ENCODE data around the gene TNC. TPM values are rescaled to one million over a fixed set of nuclear protein-coding genes. Genes with fewer than 3 reads are reported as not detected.

TNC gene
- 111 and 117 TPM in 2 replicates for polyA plus RNA-seq (2013)

GRCh38 chr9:115117999-115118878 is at the start of gene TNC:
Gene TNC (minus strand): TSS chr9:115118157. CDS start chr9:115091018, 27,139 bp downstream.
- Histone ChIP-seq H3K23ac (ENCODE audit: low read length) (no peak within 1 kb of the TSS), H3K4me3 (ENCODE audit: low read depth, low read length) (peak within 1 kb of the TSS; percentile 64), H2AK5ac (ENCODE audit: low read length) (peak within 1 kb of the TSS; percentile 26), H2BK12ac (ENCODE audit: low read length) (peak within 1 kb of the TSS; percentile 86), H3K79me2 (ENCODE audit: control insufficient read depth, insufficient read depth, low read length, poor library complexity) (peaks cover 2% of the 10 kb centered on the region), H2BK5ac (ENCODE audit: low read depth, low read length, poor library complexity) (peak within 1 kb of the TSS; percentile 60), H3K9me3 (ENCODE audit: insufficient read depth, low read depth, low read length) (no peaks in the 10 kb centered on the region), H4K91ac (ENCODE audit: low read depth, low read length) (peak within 1 kb of the TSS; percentile 76), H3K4me2 (ENCODE audit: low read length) (peak within 1 kb of the TSS; percentile 63), H3K36me3 (ENCODE audit: control insufficient read depth in 1 of 2, insufficient read depth in 2 of 2, low read length in 2 of 2) (no peaks in the 10 kb centered on the region), H3K14ac (ENCODE audit: low read length) (peak within 1 kb of the TSS; percentile 45), H3K27me3 (ENCODE audit: insufficient read depth, low read length) (no peaks in the 10 kb centered on the region), H2AFZ (ENCODE audit: insufficient read depth, low read length, poor library complexity) (peak within 1 kb of the TSS; percentile 57), H3K4ac (ENCODE audit: low read depth, low read length) (peak within 1 kb of the TSS; percentile 48), H3K18ac (ENCODE audit: low read length) (peak within 1 kb of the TSS; percentile 40), H3K4me1 (ENCODE audit: control insufficient read depth in 1 of 2, insufficient read depth in 2 of 2, low read length in 2 of 2) (peaks cover 18 to 35% of the 10 kb centered on the region in 2 experiments), H2BK120ac (ENCODE audit: insufficient read depth, low read length, poor library complexity) (peak within 1 kb of the TSS; percentile 54), H3K27ac (ENCODE audit: low read depth, low read length) (peak within 1 kb of the TSS; percentile 80), H4K12ac (ENCODE audit: low read depth, low read length) (peak within 1 kb of the TSS; percentile 21), H4K8ac (ENCODE audit: low read depth, low read length) (peak within 1 kb of the TSS; percentile 37), H3K9ac (ENCODE audit: low read length) (peak within 1 kb of the TSS; percentile 22), H3K79me1 (ENCODE audit: low read length) (peaks cover 25% of the 10 kb centered on the region)
- DNase-seq, result peak in 1 of 2 donors; percentile 10
- WGBS (ENCODE audit: extremely low coverage, insufficient coverage, insufficient read length), result no CpG with 5 or more reads among the region's 37 CpGs

GRCh38 chr9:115167175-115167574 is 49.2 kb upstream of the TNC start:
- peak; percentile 11 to 34 for DNase-seq
- H3K23ac ChIP-seq (ENCODE audit: low read length), result no peak overlapping the region
- no peak overlapping the region for H4K91ac ChIP-seq (ENCODE audit: low read depth, low read length)
- no peaks in the 10 kb centered on the region for H3K9me3 ChIP-seq (ENCODE audit: insufficient read depth, low read depth, low read length)
- no peaks in the 10 kb centered on the region for H3K27me3 ChIP-seq (ENCODE audit: insufficient read depth, low read length)
- H4K8ac ChIP-seq (ENCODE audit: low read depth, low read length), result no peak overlapping the region
- H3K9ac ChIP-seq (ENCODE audit: low read length), result no peak overlapping the region
- no peak overlapping the region for H3K4me3 ChIP-seq (ENCODE audit: low read depth, low read length)
- H3K4me2 ChIP-seq (ENCODE audit: low read length), result no peak overlapping the region
- H2BK120ac ChIP-seq (ENCODE audit: insufficient read depth, low read length, poor library complexity), result no peak overlapping the region
- H4K12ac ChIP-seq (ENCODE audit: low read depth, low read length), result no peak overlapping the region
- H2AFZ ChIP-seq (ENCODE audit: insufficient read depth, low read length, poor library complexity), result no peak overlapping the region
- peaks cover under 1% of the 10 kb centered on the region for H3K79me1 ChIP-seq (ENCODE audit: low read length)
- H3K18ac ChIP-seq (ENCODE audit: low read length), result no peak overlapping the region
- peaks cover 0 to 10% of the 10 kb centered on the region in 2 experiments for H3K4me1 ChIP-seq (ENCODE audit: control insufficient read depth in 1 of 2, insufficient read depth in 2 of 2, low read length in 2 of 2)
- H3K4ac ChIP-seq (ENCODE audit: low read depth, low read length), result no peak overlapping the region
- H3K14ac ChIP-seq (ENCODE audit: low read length), result no peak overlapping the region
- no peak overlapping the region for H3K27ac ChIP-seq (ENCODE audit: low read depth, low read length)
- H2AK5ac ChIP-seq (ENCODE audit: low read length), result no peak overlapping the region
- no peak overlapping the region for H2BK5ac ChIP-seq (ENCODE audit: low read depth, low read length, poor library complexity)
- no peaks in the 10 kb centered on the region for H3K79me2 ChIP-seq (ENCODE audit: control insufficient read depth, insufficient read depth, low read length, poor library complexity)
- no peaks in the 10 kb centered on the region for H3K36me3 ChIP-seq (ENCODE audit: control insufficient read depth in 1 of 2, insufficient read depth in 2 of 2, low read length in 2 of 2)
- WGBS (ENCODE audit: extremely low coverage, insufficient coverage, insufficient read length), result no CpG with 5 or more reads among the region's 3 CpGs
- H2BK12ac ChIP-seq (ENCODE audit: low read length), result no peak overlapping the region

DNA sequence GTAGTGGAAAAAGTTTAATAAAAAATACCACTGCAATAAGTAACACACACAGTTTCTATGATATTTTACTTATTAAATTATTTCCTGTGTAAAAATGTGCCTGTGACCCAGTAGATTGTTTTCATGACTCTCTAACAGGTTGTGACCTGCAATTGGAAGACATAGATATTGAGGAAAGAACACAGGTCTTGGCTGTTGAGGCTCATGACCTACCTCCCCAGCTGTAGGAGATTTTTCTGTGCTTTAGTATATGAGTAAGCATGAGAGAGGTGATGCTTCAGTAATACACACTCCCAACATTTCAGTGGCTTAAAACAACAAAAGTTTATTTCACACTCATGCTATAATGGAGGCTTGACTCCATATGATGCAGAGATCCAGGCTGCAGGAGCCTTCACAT is 47.3 kb upstream of the TNC start:
- H3K36me3 ChIP-seq (ENCODE audit: control insufficient read depth in 1 of 2, insufficient read depth in 2 of 2, low read length in 2 of 2), result no peaks in the 10 kb centered on the region
- no peak overlapping the region for H4K91ac ChIP-seq (ENCODE audit: low read depth, low read length)
- no peak overlapping the region for H3K14ac ChIP-seq (ENCODE audit: low read length)
- no peak overlapping the region for H3K4me2 ChIP-seq (ENCODE audit: low read length)
- peaks cover 0 to 3% of the 10 kb centered on the region in 2 experiments for H3K4me1 ChIP-seq (ENCODE audit: control insufficient read depth in 1 of 2, insufficient read depth in 2 of 2, low read length in 2 of 2)
- H2AFZ ChIP-seq (ENCODE audit: insufficient read depth, low read length, poor library complexity), result no peak overlapping the region
- H2BK12ac ChIP-seq (ENCODE audit: low read length), result no peak overlapping the region
- H4K12ac ChIP-seq (ENCODE audit: low read depth, low read length), result no peak overlapping the region
- H3K18ac ChIP-seq (ENCODE audit: low read length), result no peak overlapping the region
- H3K4ac ChIP-seq (ENCODE audit: low read depth, low read length), result no peak overlapping the region
- H2BK120ac ChIP-seq (ENCODE audit: insufficient read depth, low read length, poor library complexity), result no peak overlapping the region
- no peaks in the 10 kb centered on the region for H3K27me3 ChIP-seq (ENCODE audit: insufficient read depth, low read length)
- H2AK5ac ChIP-seq (ENCODE audit: low read length), result no peak overlapping the region
- no peak overlapping the region for H2BK5ac ChIP-seq (ENCODE audit: low read depth, low read length, poor library complexity)
- no peak for DNase-seq
- no peaks in the 10 kb centered on the region for H3K79me2 ChIP-seq (ENCODE audit: control insufficient read depth, insufficient read depth, low read length, poor library complexity)
- peaks cover 1% of the 10 kb centered on the region for H3K79me1 ChIP-seq (ENCODE audit: low read length)
- no peak overlapping the region for H4K8ac ChIP-seq (ENCODE audit: low read depth, low read length)
- H3K4me3 ChIP-seq (ENCODE audit: low read depth, low read length), result no peak overlapping the region
- no peak overlapping the region for H3K9ac ChIP-seq (ENCODE audit: low read length)
- H3K27ac ChIP-seq (ENCODE audit: low read depth, low read length), result no peak overlapping the region
- no peak overlapping the region for H3K23ac ChIP-seq (ENCODE audit: low read length)
- H3K9me3 ChIP-seq (ENCODE audit: insufficient read depth, low read depth, low read length), result no peaks in the 10 kb centered on the region

- Histone ChIP-seq H3K23ac (ENCODE audit: low read length) (no peak overlapping the region), H3K9ac (ENCODE audit: low read length) (no peak overlapping the region), H3K79me1 (ENCODE audit: low read length) (peaks cover 1% of the 10 kb centered on the region), H3K36me3 (ENCODE audit: control insufficient read depth in 1 of 2, insufficient read depth in 2 of 2, low read length in 2 of 2) (no peaks in the 10 kb centered on the region), H2AFZ (ENCODE audit: insufficient read depth, low read length, poor library complexity) (no peak overlapping the region), H3K4me1 (ENCODE audit: control insufficient read depth in 1 of 2, insufficient read depth in 2 of 2, low read length in 2 of 2) (peaks cover 0 to 3% of the 10 kb centered on the region in 2 experiments), H3K4me3 (ENCODE audit: low read depth, low read length) (no peak overlapping the region), H2AK5ac (ENCODE audit: low read length) (no peak overlapping the region), H4K12ac (ENCODE audit: low read depth, low read length) (no peak overlapping the region), H3K27ac (ENCODE audit: low read depth, low read length) (no peak overlapping the region), H3K27me3 (ENCODE audit: insufficient read depth, low read length) (no peaks in the 10 kb centered on the region), H3K18ac (ENCODE audit: low read length) (no peak overlapping the region), H2BK5ac (ENCODE audit: low read depth, low read length, poor library complexity) (no peak overlapping the region), H3K79me2 (ENCODE audit: control insufficient read depth, insufficient read depth, low read length, poor library complexity) (no peaks in the 10 kb centered on the region), H4K91ac (ENCODE audit: low read depth, low read length) (no peak overlapping the region), H3K9me3 (ENCODE audit: insufficient read depth, low read depth, low read length) (no peaks in the 10 kb centered on the region), H3K4me2 (ENCODE audit: low read length) (no peak overlapping the region), H4K8ac (ENCODE audit: low read depth, low read length) (no peak overlapping the region), H3K14ac (ENCODE audit: low read length) (no peak overlapping the region), H2BK120ac (ENCODE audit: insufficient read depth, low read length, poor library complexity) (no peak overlapping the region), H2BK12ac (ENCODE audit: low read length) (no peak overlapping the region), H3K4ac (ENCODE audit: low read depth, low read length) (no peak overlapping the region)
- no CpG with 5 or more reads among the region's 3 CpGs for WGBS (ENCODE audit: extremely low coverage, insufficient coverage, insufficient read length)
- DNase-seq, result no peak
Observed at GRCh38 chr9:115164511-115164974, 46.6 kb upstream of the TNC start.

Measured in trophoblast cell (in vitro differentiated cells and primary cell).